Measurements from ENCODE around the gene MX2. TPM values are rescaled to one million over a fixed set of nuclear protein-coding genes. Genes with fewer than 3 reads are reported as not detected.

MX2 gene
- total and polyA plus RNA-seq, 2 of the 8 experiments (the other 6 are each of a cell fraction or from before 2014, with no cell fraction given) = 3.1 to 8.9 TPM

DNA sequence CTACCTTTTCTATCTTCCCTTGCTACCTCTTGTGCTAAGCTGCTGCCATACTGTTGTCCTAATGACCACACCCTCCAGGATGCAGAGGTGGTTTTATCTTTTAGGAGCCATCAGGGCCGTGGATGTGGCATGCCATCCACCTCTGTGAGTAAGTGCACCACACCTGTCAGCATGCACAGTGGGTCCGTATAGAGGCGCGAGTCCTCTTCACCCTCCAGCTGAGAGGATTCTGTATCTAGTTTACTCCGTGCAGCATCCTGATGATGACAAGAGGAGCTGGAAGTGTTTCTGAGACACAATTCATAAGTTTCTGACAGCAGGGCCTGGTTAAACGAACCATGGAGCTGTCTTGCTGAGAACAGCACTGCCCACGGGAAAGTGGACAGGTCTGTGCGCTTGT, 34.1 kb upstream of the MX2 start (continued):
- TF ChIP-seq, protein P1, sequence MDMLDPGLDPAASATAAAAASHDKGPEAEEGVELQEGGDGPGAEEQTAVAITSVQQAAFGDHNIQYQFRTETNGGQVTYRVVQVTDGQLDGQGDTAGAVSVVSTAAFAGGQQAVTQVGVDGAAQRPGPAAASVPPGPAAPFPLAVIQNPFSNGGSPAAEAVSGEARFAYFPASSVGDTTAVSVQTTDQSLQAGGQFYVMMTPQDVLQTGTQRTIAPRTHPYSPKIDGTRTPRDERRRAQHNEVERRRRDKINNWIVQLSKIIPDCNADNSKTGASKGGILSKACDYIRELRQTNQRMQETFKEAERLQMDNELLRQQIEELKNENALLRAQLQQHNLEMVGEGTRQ (IDR thresholded peaks at IDR 0.05; ENCODE audit: low read length) = no peak
- TF ChIP-seq RXRA (IDR thresholded peaks at IDR 0.05; ENCODE audit: insufficient read depth, low read depth, low read length) (no peak), SP2 (IDR thresholded peaks at IDR 0.05; ENCODE audit: low read length) (no peak)
